H1 (cell line): ENCODE data around the gene PPM1M. TPM values are rescaled to one million over a fixed set of nuclear protein-coding genes. Genes with fewer than 3 reads are reported as not detected.

ENCODE experiments used
- CTCF ChIA-PET: fragments of 300-600 bp; sonication (Branson Sonifier 250); formaldehyde crosslinking; loops from one replicate; lab custom pipeline; 2021; ENCODE audit not compliant: partially characterized antibody; lab: Charles Lee
- POLR2A ChIA-PET: fragments of 300-600 bp; sonication (Branson Sonifier 250); formaldehyde crosslinking; loops from one replicate; lab custom pipeline; 2021; ENCODE audit warnings: inconsistent platforms; ENCODE audit not compliant: partially characterized antibody; lab: Charles Lee
- DNase-seq, 2 experiments: peaks; one replicate each; pipeline versions ENCODE4 v3.0.0 to v3.0.0-alpha.2; 2010 to 2022; ENCODE audit warnings: low spot score in 2 of 2, low read depth in 1 of 2, mixed read lengths in 1 of 2
- FAIRE-seq: peaks from 2 replicates; lab custom pipeline; 2011; peaks lifted over from hg19 to GRCh38; lab: Jason Lieb, UNC
- H2AFZ ChIP-seq: 2 replicates; pipeline ENCODE4 v1.8.1; 2012; ENCODE audit warnings: low read length, inconsistent platforms
- H2AK5ac ChIP-seq: 2 replicates; pipeline ENCODE4 v1.6.1; 2013; ENCODE audit warnings: low read depth, low read length
- H2BK120ac ChIP-seq: replicated peaks from 2 replicates; pipeline ENCODE3; 2013; ENCODE audit warnings: low read depth, low read length, inconsistent platforms
- H2BK12ac ChIP-seq: 2 replicates; pipeline ENCODE4 v1.6.1; 2013; ENCODE audit warnings: low read depth, low read length
- H2BK15ac ChIP-seq: 2 replicates; pipeline ENCODE4 v1.6.1; 2013; ENCODE audit warnings: low read length
- H2BK20ac ChIP-seq: 2 replicates; pipeline ENCODE4 v1.6.1; 2013; ENCODE audit warnings: low read length
- H2BK5ac ChIP-seq: 2 replicates; pipeline ENCODE4 v1.6.1; 2013; ENCODE audit warnings: low read depth, low read length
- H3K14ac ChIP-seq: 2 replicates; pipeline ENCODE4 v1.6.1; 2013; ENCODE audit warnings: inconsistent platforms; ENCODE audit not compliant: insufficient read length
- H3K18ac ChIP-seq: 2 replicates; pipeline ENCODE4 v1.6.1; 2013; ENCODE audit warnings: low read length; ENCODE audit errors: extremely low read depth
- H3K23ac ChIP-seq: 2 replicates; pipeline ENCODE4 v1.6.1; 2013; ENCODE audit warnings: inconsistent platforms; ENCODE audit not compliant: insufficient read length
- H3K23me2 ChIP-seq: 2 replicates; pipeline ENCODE4 v1.6.1; 2013; ENCODE audit warnings: low read depth, low read length
- H3K27ac ChIP-seq: 2 replicates; pipeline ENCODE4 v1.6.1; 2011; ENCODE audit warnings: low read depth, low read length, inconsistent platforms
- H3K27me3 ChIP-seq, 4 experiments: replicated peaks in 1 of 4; 1 replicate in 1 of 4; 2 replicates in 3 of 4; pipeline versions ENCODE4 v1.6.1 to v1.8.1; 2011 to 2013; ENCODE audit warnings: low read length in 3 of 4, mild to moderate bottlenecking in 3 of 4, inconsistent platforms in 2 of 4, mixed read lengths in 2 of 4, moderate library complexity in 1 of 4; ENCODE audit not compliant: control insufficient read depth in 3 of 4, insufficient read depth in 3 of 4; ENCODE audit errors: extremely low read depth in 1 of 4
- H3K36me3 ChIP-seq, 4 experiments: 2 replicates each; pipeline versions ENCODE4 v1.6.1 to v1.8.1; 2011 to 2013; ENCODE audit warnings: mild to moderate bottlenecking in 4 of 4, low read length in 3 of 4, moderate library complexity in 2 of 4, control low read depth in 1 of 4, inconsistent platforms in 1 of 4; ENCODE audit not compliant: insufficient read depth in 4 of 4, control insufficient read depth in 2 of 4
- H3K4ac ChIP-seq: replicated peaks from 2 replicates; pipeline ENCODE3; 2013; ENCODE audit warnings: low read length, low read depth, mixed read lengths, inconsistent platforms; ENCODE audit not compliant: insufficient read length
- H3K4me1 ChIP-seq, 4 experiments: replicated peaks in 1 of 4; 1 replicate in 1 of 4; 2 replicates in 3 of 4; pipeline versions ENCODE4 v1.6.1 to v1.8.1; 2011 to 2013; ENCODE audit warnings: low read length in 3 of 4, inconsistent platforms in 2 of 4, mixed read lengths in 1 of 4; ENCODE audit not compliant: insufficient read depth in 4 of 4, control insufficient read depth in 3 of 4
- H3K4me2 ChIP-seq, 2 experiments: 2 replicates each; pipeline versions ENCODE4 v1.6.1 to v1.8.1; 2011 to 2013; ENCODE audit warnings: low read depth in 2 of 2, low read length in 2 of 2, control low read depth in 1 of 2, inconsistent platforms in 1 of 2, mild to moderate bottlenecking in 1 of 2; ENCODE audit not compliant: insufficient read depth in 1 of 2
- H3K4me3 ChIP-seq, 4 experiments: fragments of 200-600, 300-600 bp in 1 of 4; sonication (generic), shearing (Covaris generic), sonication (Bioruptor Twin) in 1 of 4; 2 replicates each; pipeline versions ENCODE4 v1.5.1 to v1.8.1; 2011 to 2016; ENCODE audit warnings: low read length in 4 of 4, low read depth in 3 of 4, control low read depth in 2 of 4, inconsistent platforms in 2 of 4, mild to moderate bottlenecking in 2 of 4, mixed read lengths in 1 of 4, moderate library complexity in 1 of 4; ENCODE audit not compliant: insufficient read depth in 2 of 4; ENCODE audit errors: extremely low read depth in 1 of 4
- H3K56ac ChIP-seq: replicated peaks from 2 replicates; pipeline ENCODE3; 2013; ENCODE audit warnings: low read depth, mild to moderate bottlenecking, mixed read lengths, low read length, inconsistent platforms; ENCODE audit not compliant: insufficient read length
- H3K79me1 ChIP-seq: 2 replicates; pipeline ENCODE4 v1.6.1; 2013; ENCODE audit warnings: low read depth, low read length, control low read depth
- H3K79me2 ChIP-seq, 2 experiments: 2 replicates each; pipeline versions ENCODE4 v1.6.1 to v1.8.1; 2012 to 2013; ENCODE audit warnings: low read length in 2 of 2, mild to moderate bottlenecking in 2 of 2, inconsistent platforms in 1 of 2; ENCODE audit not compliant: insufficient read depth in 2 of 2, control insufficient read depth in 1 of 2
- H3K9ac ChIP-seq, 4 experiments: replicated peaks in 1 of 4; 1 replicate in 1 of 4; 2 replicates in 3 of 4; pipeline versions ENCODE4 v1.6.1 to v1.8.1; 2011 to 2013; ENCODE audit warnings: low read depth in 3 of 4, low read length in 3 of 4, control low read depth in 2 of 4, mild to moderate bottlenecking in 2 of 4, moderate library complexity in 2 of 4, inconsistent platforms in 1 of 4; ENCODE audit errors: extremely low read depth in 1 of 4
- H3K9me3 ChIP-seq, 2 experiments: 2 replicates each; pipeline versions ENCODE4 v1.6.1 to v1.8.1; 2012 to 2013; ENCODE audit warnings: mild to moderate bottlenecking in 2 of 2, moderate library complexity in 2 of 2, control low read depth in 1 of 2, inconsistent platforms in 1 of 2, low read depth in 1 of 2, low read length in 1 of 2, mixed read lengths in 1 of 2; ENCODE audit not compliant: insufficient read depth in 2 of 2
- H4K20me1 ChIP-seq, 2 experiments: replicated peaks in 1 of 2; 2 replicates each; pipeline versions ENCODE3 to v1.8.1; 2011 to 2013; ENCODE audit warnings: inconsistent platforms in 2 of 2, low read length in 2 of 2, mild to moderate bottlenecking in 1 of 2; ENCODE audit not compliant: insufficient read depth in 2 of 2, control insufficient read depth in 1 of 2
- H4K5ac ChIP-seq: 2 replicates; pipeline ENCODE4 v1.6.1; 2013; ENCODE audit warnings: low read length, low read depth, mixed read lengths, inconsistent platforms; ENCODE audit not compliant: insufficient read length
- H4K8ac ChIP-seq: 2 replicates; pipeline ENCODE4 v1.8.0; 2013; ENCODE audit warnings: mild to moderate bottlenecking, moderate library complexity, low read length, inconsistent platforms; ENCODE audit not compliant: insufficient read depth; ENCODE audit errors: extremely low read depth
- H4K91ac ChIP-seq: replicated peaks from 2 replicates; pipeline ENCODE3; 2013; ENCODE audit warnings: low read length, mixed read lengths, inconsistent platforms; ENCODE audit not compliant: insufficient read length
- ASH2L ChIP-seq: fragments of 200-600, 300-600 bp; sonication (generic); IDR thresholded peaks from one replicate; pipeline ENCODE4 v1.7.1; 2017; ENCODE audit warnings: low read length
- ATF2 ChIP-seq: IDR thresholded peaks from 2 replicates; pipeline ENCODE4 v1.6.1; 2012; ENCODE audit warnings: low read length, inconsistent platforms
- ATF3 ChIP-seq: IDR thresholded peaks from 2 replicates; pipeline ENCODE4 v1.6.1; 2011; ENCODE audit warnings: low read depth, mild to moderate bottlenecking, low read length; ENCODE audit not compliant: insufficient read depth
- BCL11A ChIP-seq, 2 experiments: IDR thresholded peaks; one replicate each; pipeline ENCODE4 v1.6.1; 2011; ENCODE audit warnings: low read depth in 2 of 2, low read length in 2 of 2, mild to moderate bottlenecking in 2 of 2
- CBX8 ChIP-seq: fragments of 300-800, 300-1000 bp; sonication (generic); IDR thresholded peaks from 2 replicates; pipeline ENCODE4 v1.7.1; 2016; ENCODE audit warnings: low read depth, low read length, borderline replicate concordance
- CREB1 ChIP-seq: IDR thresholded peaks from 2 replicates; pipeline ENCODE4 v1.6.1; 2012; ENCODE audit warnings: inconsistent platforms
- EZH2 ChIP-seq: fragments of 200-600 bp; sonication (generic); IDR thresholded peaks from 2 replicates; pipeline ENCODE4 v1.7.1; 2012; ENCODE audit warnings: low read depth, mild to moderate bottlenecking, moderate library complexity, low read length, inconsistent platforms; ENCODE audit not compliant: severe bottlenecking
- JUND ChIP-seq: IDR thresholded peaks from 2 replicates; pipeline ENCODE4 v1.6.1; 2011; ENCODE audit warnings: mild to moderate bottlenecking, improper control_type of control experiment, low read length
- POLR2A ChIP-seq, 2 experiments: IDR thresholded peaks; 1 replicate in 1 of 2; 2 replicates in 1 of 2; pipeline ENCODE4 v1.6.1; 2011; ENCODE audit warnings: low read depth in 2 of 2, low read length in 2 of 2, mild to moderate bottlenecking in 2 of 2; ENCODE audit errors: control extremely low read depth in 1 of 2
- RAD21 ChIP-seq, 2 experiments: IDR thresholded peaks in 1 of 2; conservative IDR thresholded peaks in 1 of 2; 2 replicates each; pipeline ENCODE4 v1.6.1; 2011; ENCODE audit warnings: low read depth in 2 of 2, low read length in 2 of 2, improper control_type of control experiment in 1 of 2, inconsistent platforms in 1 of 2, mild to moderate bottlenecking in 1 of 2, moderate library complexity in 1 of 2
- ZNF274 ChIP-seq: IDR thresholded peaks from 2 replicates; pipeline ENCODE4 v1.7.0; 2012; ENCODE audit warnings: low read length, borderline replicate concordance; ENCODE audit errors: extremely low read depth
- WGBS, 2 experiments: shearing (Covaris generic) in 1 of 2; methylation state at CpG; one replicate each; pipeline versions ENCODE4 v1.1.6 to v1.1.7; 2013 to 2015; ENCODE audit warnings: low lambda C conversion rate in 2 of 2, mixed read lengths in 2 of 2, inconsistent platforms in 1 of 2, low coverage in 1 of 2, missing lambda C conversion rate in 1 of 2; ENCODE audit not compliant: insufficient replicate concordance in 2 of 2, insufficient coverage in 1 of 2, insufficient read length in 1 of 2; ENCODE audit errors: extremely low coverage in 1 of 2, missing lambda C conversion rate in 1 of 2; 5-methylcytosine and 5-hydroxymethylcytosine counted together
- polyA plus RNA-seq, 7 experiments: library from polyadenylated mRNA; depleted of rRNA in 3 of 7; stranded (reverse) in 5 of 7; unstranded in 2 of 7; fragments of >200 nt in 5 of 7; fragments of 200-250 nt in 2 of 7; gene quantifications; 1 replicate in 5 of 7; 2 replicates in 1 of 7; 4 replicates in 1 of 7; pipeline versions ENCODE4 v1.2.1 to v1.2.3, GENCODE V29; 2011 to 2013; ENCODE audit warnings: missing spikeins in 2 of 7, mixed read lengths in 2 of 7
- total RNA-seq: library from RNA; stranded (reverse); fragmentation: NEBNext Ultra II Directional; extraction: Animal tissue kit (Norgen Biotek cat#: 25700); gene quantifications from 2 replicates; pipeline ENCODE4 v1.2.1, GENCODE V29; 2021

The PPM1M gene
- total and polyA plus RNA-seq, 2 of the 8 experiments (the other 6 are each of a cell fraction or from before 2014, with no cell fraction given): 5.2 to 6.3 TPM

- Histone ChIP-seq H3K9ac (no peak overlapping the region), H2BK120ac (no peak overlapping the region), H2AFZ (no peak overlapping the region), H3K27ac (no peak overlapping the region), H2BK5ac (no peak overlapping the region), H2BK20ac (no peak overlapping the region), H4K20me1 (peaks cover 0 to 7% of the 10 kb centered on the region in 2 experiments), H2BK15ac (no peak overlapping the region), H4K8ac (no peak overlapping the region), H3K56ac (no peak overlapping the region), H4K5ac (no peak overlapping the region), H4K91ac (no peak overlapping the region), H3K14ac (no peak overlapping the region), H3K79me1 (peaks cover 6% of the 10 kb centered on the region; the same call in 1 of the 2 replicates), H3K4me3 (no peak overlapping the region), H2AK5ac (no peak overlapping the region), H3K23me2 (peaks cover 19% of the 10 kb centered on the region), H3K9me3 (no peaks in the 10 kb centered on the region), H3K4me2 (no peak overlapping the region), H3K36me3 (no peaks in the 10 kb centered on the region), H3K4me1 (peaks cover 15 to 41% (median 31%) of the 10 kb centered on the region in 4 experiments), H3K4ac (no peak overlapping the region), H3K18ac (no peak overlapping the region), H3K79me2 (peaks cover 0 to 7% of the 10 kb centered on the region in 2 experiments; a peak in 2 of 4 replicates), H3K27me3 (peaks cover 6 to 36% (median 23%) of the 10 kb centered on the region in 4 experiments; a peak in 6 of 7 replicates), H3K23ac (no peak overlapping the region), H2BK12ac (no peak overlapping the region)
- DNase-seq (no peak), FAIRE-seq (no peak)
- CTCF ChIA-PET: interaction anchor here (14.4 to 17.7 kb wide), 2 partner anchors 11 to 24 kb away, joined by 126 to 336 read pairs; partner anchors contain the start of gene TLR9
- WGBS, 2 experiments: 82% methylated on average over 1 of the region's 1 CpG; no CpG with 5 or more reads in 1 of the 2 experiments
- POLR2A ChIA-PET: interaction anchor here (0.6 to 6.5 kb wide), 4 partner anchors 10 to 742 kb away, joined by 3 to 69 read pairs (median 3); partner anchors contain the start of gene WDR82
- TF ChIP-seq POLR2A (IDR thresholded peaks at IDR 0.05; ENCODE audit: control extremely low read depth in 1 of 2, low read depth in 2 of 2, low read length in 2 of 2): no peak
- TF ChIP-seq ATF2: no peak
- no peak for TF ChIP-seq CBX8
- no peak for TF ChIP-seq ATF3
- TF ChIP-seq ZNF274: no peak
- no peak for TF ChIP-seq EZH2
- no peak for TF ChIP-seq CREB1
- TF ChIP-seq ASH2L: no peak
- TF ChIP-seq JUND: no peak
- no peak for TF ChIP-seq RAD21 (IDR thresholded peaks at IDR 0.05 in 1 of 2, conservative IDR thresholded peaks at IDR 0.05 in 1 of 2; ENCODE audit: low read depth in 2 of 2, low read length in 2 of 2)
- no peak for TF ChIP-seq BCL11A (IDR thresholded peaks at IDR 0.05; ENCODE audit: low read depth in 2 of 2, low read length in 2 of 2)
These were observed 3.5 kb upstream of the PPM1M start for GRCh38 chr3:52242039-52242438.
